GF-D8 (cell line): Measurements from ENCODE around the gene TMEFF1.

Source experiments
- DNase-seq: peaks from one replicate; lab custom pipeline; 2025; lab: John Stamatoyannopoulos, UW

TMEFF1 gene

DNA sequence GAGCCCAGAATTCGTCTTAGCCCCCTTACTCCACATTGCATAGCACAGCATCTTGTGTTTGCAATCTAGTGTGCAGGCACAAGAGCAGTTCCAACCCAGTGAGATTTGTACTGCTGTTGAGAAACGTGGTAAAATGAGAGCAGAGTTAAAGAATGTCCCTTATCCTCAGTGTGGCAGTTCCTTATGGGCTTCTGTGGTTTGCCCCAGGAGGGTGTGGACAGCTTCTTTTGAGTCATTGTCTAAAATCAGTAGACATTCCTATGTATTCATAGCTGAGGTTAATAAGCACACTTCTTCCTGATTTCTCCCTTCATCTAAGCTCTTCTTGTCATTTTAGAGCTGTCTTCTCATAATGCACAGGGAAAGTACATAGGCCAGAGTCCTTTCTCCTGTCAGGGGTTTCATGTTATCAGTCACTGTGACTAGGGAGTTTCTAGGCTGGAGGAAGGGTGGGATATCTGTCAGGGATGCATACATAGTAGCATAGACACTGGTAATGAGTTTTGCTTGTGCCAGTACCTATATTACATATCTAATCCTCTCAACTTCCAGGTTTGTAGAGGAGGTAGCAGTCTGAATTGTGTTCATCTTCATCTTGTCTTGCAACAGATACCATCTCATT is 102.9 kb downstream of the TMEFF1 start:
- DNase-seq, result no peak

DNA sequence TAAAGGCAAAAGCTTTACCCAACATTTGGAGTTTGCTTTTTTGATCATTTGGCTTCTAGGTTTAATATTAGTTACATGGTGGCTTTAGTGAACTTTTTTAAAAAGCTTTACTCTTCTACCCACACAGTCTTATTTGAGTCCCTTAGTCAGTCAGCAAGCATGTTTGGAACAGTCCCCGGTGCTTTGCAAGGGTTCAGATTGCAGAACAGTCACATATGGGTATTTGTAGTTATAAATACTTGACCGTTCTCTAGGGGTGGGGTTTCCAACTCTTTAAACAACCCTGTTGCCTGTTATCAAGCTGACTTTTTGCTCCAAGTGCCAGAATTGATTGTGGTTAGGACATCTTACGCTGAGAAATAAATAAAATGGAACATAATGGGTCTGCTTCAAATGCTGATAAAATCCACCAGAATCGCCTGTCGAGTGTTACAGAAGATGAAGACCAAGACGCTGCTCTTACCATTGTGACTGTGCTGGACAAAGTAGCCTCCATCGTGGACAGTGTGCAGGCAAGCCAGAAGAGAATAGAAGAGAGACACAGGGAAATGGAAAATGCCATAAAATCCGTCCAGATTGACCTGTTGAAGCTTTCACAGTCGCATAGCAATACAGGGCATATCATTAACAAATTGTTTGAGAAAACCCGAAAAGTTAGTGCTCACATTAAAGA is 105.0 kb downstream of the TMEFF1 start, which contains the start of gene CAVIN4:
Gene CAVIN4, plus strand, starts transcription at position 304 of the 673 bp plus-strand sequence. Its CDS starts 65 bp downstream, at position 369.
- DNase-seq, result no peak

DNA sequence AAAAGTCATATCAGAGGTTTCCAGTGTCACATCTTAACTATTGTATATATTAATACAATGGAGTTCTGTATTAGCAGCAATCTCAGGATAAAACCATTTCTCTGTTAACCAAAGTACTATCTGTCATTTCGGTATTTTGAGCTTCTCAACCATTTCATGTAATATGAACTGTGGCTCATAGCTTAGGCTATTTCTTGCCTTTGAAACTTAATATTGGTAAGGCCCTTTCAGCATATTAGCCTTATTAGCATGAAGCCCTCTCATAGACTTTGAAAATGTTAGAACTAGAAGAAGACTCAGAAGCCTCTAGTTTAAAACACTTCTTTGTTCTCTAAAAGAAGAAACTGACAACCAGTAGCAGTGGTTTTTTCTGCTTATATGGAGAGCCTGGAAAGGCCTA is 105.7 kb downstream of the TMEFF1 start:
- no peak for DNase-seq

DNA sequence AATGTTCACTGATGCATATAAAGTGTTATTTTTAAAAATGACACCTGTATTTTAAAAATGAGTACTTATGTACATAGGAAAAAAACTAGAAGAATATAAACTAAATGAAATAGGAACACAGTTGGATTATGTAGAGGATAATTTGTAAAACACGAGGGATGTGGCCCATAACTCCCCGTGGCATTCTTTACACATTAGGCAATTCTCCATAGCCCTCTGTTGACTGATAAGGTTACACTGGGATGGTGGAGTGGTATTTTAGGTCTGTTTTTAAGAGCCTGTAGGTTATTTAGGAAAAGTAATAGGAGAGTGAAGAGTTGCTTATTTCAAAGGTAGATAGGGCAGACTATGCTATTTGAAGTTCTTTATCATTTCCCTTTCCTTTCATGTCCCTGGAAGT is 106.7 kb downstream of the TMEFF1 start:
- DNase-seq, result no peak

DNA sequence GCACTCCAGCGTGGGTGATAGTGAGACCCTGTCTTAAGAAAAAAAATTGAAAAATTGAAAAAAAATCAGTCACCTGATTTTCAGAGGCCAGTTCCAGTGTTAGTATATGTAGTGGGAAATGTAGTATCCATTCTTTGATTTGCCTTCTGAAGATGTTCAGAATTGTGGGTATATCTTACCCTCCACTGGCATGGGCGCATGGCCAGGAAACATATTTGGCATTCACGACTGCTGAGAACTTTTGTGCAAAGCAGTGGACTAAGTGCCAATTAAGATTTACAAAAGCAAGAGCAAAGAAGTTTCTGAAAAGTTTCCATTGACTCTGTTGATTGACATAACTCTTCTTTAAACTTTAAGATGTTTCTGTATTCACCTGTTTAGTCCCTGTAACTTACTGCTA is 107.3 kb downstream of the TMEFF1 start:
- DNase-seq, result no peak

DNA sequence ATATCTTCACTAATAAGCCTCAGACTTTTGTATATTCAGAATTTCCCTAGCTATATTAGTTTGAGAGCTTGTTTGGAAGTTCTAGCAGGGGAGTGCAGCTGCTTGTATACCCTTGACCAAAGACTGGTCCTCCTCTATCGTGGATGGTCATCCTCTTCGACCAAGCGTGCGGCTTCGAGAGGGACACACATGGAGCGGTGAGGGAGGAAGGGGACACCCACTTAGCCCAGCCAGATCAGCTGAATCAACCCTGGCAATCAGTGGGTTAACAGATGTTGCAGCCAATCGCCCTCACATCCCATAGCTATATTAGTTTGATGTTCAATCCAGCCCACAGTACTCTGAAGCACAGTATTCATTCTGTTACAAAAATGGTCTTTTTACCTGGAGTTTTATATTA is 108.1 kb downstream of the TMEFF1 start:
- no peak for DNase-seq

DNA sequence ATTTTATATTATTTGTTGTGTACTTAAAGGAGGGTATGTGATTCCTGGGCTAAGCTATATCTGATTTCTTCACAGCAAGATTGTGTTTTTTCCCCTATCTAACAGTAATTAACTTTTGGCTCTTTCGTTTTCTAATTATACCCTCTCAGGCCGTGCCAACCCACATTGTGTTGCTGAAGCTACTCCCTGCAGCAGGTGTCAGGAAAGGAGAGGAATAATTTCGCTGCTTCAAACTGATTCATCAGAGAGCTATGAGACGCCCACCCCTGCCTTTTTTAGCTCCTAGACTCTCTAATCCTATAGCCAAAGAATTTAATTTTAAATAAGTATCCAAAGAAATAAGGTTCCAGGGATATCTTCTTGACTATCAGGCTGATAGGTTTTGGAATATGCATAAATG is 108.7 kb downstream of the TMEFF1 start:
- no peak for DNase-seq

DNA sequence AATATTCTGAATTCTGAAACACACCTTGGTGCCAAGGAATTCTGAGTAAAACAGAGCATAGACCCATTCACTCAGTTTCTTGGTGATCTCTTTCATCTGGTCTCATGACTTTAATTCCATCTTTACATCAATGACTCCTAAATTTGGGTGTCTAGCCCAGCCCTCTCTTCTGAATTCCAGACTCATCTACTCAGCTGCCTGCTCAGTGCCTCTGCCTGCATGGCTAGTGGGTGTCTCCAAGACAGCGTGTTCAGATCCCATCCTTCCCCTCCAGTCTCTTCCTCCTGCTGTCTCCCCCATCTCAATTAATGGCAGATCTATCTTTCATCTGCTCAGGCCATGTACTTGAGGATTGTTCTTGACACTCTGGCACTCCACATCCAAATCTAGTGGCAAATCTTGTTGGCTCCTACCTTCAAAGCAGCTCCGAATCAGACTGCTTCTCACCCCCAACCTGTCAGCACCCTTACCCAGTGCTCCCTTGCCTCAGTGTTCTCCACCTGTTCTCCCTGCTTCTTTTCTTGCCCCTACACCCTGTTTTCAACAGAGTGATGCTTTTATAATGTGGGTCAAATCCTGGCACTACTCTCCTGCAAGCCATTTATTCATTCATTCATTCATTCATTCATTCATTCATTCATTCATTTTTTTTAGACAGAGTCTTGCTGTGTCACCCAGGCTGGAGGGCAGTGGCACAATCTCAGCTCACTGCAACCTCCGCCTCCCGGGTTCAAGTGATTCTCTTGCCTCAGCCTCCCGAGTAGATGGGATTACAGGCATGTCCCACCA is 110.3 kb downstream of the TMEFF1 start:
- no peak for DNase-seq

DNA sequence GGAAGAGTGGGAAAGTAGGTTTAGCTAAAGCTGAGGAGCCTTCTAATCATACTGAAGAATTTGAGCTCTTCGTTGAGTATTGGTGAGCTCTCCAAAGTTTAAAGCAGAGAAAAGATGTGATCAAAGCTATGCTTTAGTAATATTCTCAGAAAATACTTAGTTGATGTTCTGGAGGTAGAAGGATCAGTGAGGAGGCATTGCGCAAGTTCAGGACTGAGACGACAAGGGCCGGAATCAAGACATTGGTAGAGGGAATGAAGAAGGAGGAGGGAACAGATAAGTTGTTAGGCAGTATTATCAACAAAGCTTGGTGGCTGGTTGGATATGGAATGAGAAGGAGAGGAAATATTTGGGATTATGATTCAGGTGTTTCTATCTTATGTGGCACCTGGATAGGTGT is 112.0 kb downstream of the TMEFF1 start:
- DNase-seq, result no peak

DNA sequence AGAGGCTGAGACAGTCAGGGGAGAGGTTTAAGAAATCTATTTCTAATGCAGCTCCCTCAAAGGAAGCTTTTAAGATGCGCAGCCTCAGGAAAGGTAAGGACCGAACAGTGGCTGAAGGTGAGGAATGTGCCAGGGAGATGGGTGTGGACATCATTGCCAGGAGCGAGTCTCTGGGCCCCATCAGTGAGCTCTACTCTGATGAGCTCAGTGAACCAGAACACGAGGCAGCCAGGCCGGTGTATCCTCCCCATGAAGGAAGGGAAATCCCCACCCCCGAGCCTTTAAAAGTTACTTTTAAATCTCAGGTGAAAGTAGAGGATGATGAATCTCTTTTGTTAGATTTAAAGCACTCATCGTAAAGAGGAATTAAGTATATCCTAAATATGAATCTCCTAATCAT is 113.1 kb downstream of the TMEFF1 start:
- no peak for DNase-seq

DNA sequence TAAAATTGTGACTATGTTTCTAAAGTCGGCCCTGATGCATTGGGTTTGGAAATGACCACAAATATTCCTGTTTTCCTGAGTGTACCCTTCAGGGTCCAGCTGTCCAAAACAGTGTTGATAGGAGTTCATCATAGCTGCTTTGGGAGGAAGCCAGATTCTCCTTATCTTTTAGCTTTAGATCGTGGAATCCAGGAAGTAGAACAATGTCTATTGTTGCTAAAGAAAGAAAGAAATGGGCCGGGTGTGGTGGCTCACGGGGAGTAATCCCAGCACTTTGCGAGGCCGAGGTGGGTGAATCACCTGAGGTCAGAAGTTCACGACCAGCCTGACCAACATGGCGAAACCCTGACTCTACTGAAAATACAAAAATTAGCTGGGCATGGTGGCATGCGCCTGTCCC is 114.4 kb downstream of the TMEFF1 start:
- DNase-seq, result no peak

DNA sequence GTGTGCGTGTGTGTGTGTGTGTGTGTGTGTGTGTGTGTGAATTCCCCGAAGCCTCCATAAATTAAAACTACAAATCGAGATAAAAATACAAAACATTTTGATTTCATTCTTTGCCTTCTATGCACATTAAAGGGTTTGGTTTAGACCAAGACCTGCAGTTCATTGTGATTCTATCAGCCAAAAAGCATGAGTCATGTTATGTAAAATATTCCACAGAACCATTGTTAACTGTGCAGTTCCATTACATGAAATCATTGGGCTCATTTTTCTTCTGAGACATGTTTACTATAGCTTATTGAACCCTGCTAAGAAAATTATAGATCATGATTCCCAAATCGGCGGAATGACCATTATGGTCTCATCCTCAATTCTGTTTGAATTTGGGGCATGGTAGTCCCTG is 116.6 kb downstream of the TMEFF1 start:
- no peak for DNase-seq

DNA sequence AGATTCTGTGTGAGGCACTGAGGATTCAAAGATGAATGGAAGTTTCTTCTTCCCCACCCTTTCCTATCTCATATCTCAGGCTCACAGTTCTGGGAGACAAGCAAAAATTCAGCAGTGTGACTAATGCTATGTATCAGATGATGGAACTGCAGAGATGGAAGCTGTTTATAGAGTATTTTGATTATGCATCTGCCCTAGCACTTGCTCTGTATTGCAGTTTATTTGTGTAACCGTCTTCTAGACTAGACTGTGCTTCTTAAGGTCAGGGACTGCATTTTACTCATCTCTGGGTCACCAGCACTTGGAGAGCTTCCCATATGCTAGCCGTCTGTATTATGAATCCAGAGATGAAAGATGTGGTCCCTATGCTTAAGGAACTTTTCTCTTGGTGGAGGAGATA is 117.5 kb downstream of the TMEFF1 start:
- no peak for DNase-seq

DNA sequence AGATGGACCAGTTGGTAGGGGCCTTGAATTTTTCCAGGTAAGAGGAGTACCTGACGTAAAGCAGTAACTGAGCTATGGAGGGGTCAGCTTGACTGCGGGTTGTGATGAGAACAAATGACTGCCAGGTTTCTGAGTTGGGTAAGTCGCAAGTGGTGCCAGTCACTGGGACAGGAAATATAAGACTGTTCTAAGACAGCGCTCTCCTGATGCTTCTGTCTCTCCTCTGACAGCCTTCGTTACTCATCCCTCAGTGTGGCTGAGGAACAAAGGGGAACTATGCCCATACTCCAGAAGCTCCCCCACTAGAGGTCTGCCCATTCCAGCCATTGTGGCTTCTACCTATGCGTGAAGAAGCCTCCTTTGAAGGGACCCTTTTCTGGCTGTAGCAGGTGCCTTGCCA is 118.2 kb downstream of the TMEFF1 start:
- DNase-seq, result no peak

DNA sequence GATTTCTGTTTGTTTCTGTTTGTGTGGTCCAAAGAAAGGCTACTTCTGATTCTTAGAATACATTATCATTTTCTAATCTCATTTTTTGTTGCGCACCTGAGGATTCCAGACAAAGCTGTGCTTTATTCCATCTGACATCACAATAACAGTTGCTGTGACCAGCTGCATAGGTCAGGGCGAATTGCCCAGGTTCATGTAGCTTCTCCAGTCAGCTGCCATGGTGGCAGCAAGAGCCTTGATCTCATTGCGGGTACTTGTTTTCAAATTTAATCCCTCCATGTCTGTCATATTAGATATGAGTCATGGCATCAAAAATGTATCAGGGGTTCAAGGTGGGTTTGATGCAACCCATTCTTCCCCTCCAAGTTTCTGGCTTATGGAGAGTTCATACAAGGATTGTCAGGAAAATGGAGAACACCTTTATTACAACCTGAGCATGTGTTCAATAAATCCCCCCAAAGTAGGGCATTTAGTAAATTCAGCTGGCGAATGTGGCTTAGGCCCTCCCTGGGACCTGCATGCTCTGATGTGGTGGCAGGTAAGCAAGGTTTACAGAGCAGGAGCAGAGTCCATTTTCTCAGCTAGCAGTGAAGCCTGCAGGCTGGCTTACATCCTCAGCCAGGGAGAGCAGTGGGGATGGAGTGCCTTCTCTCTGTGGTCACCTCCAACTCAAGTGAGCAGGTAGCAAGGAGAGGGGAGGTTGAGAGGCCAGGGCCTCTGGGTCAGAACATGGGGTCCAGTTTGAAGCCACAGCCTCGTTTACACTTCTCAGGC is 118.9 kb downstream of the TMEFF1 start:
- DNase-seq, result no peak

DNA sequence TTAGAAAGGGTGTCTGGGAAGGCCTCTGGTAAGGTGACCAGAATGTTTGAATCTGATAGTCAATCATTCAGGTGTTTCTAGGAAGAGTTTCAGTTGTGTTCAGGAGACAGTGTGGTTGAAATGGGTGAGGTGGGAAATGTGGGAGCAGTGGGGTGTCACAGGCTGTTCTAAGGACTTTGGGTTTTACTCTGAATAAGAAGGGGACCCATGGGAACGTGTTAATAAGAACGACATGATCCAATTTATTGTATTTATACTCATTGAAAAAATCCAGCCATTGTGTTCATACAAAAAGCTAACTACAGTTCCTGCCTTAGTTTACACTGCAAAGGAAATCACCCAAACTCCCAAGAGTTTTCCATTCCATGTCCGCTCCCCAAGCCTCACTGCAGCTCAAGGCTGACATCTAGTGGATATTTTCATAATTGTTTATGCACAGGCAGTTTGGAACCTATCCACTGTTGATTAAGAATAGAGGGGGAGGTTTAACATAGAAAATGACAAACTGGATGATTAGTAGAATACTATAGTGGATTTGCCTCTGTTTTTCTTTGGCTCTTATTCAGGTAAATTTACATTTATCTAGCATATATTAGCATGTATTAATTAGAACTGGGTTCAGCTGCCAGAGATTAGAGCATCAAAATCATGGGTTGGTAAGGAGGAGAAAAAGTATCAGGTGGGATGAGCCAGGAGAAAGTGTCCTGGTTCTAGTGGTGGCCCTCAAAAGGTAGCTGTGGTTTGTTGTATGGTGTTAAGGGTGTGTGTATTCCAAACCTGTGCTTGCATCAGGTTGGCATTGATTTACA is 122.6 kb downstream of the TMEFF1 start:
- DNase-seq, result no peak

DNA sequence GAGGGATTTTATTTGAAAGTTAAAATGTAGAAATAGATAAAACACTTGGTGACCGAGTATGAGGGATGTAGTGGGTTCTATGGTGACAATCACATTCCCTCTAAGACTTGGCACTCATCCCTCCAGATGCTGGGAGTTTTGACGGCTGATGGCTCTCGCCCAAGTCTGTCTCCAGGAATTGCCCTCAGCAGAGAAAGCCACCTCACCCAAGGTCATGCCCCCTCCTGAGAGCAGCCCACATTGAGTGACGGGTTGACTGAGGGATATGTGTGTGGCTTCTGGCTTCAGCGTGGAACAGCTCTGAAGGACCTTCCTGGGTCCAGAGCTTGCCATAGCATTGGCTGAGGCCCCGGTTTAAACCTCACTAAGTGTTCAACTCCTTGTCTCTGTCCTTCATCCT is 124.3 kb downstream of the TMEFF1 start:
- DNase-seq, result no peak

DNA sequence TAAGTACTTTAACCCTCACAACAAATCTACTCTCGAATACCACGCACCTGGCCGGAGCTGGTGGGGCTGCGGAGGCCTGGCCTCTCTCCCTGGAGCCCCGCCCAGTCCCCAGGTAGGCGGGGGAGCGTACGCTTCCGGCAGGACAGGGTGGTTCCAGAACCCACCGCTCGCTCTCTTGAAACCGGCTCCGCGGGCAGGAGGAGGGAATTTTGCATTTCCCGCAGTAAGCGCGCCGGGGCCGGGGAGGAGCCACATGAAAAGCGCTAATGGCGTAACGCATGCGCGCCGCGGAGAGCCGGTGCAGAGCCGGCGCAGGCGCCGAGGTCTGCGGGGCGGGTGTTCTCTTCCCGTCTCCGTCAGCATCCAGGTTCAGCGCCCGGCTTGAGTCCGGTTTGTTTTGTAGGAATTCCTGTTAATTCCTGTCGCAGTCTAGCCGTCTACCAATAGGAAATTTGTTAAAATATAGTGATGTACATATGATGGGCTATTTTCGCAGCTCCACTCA is 125.7 kb downstream of the TMEFF1 start:
- DNase-seq, result peak; percentile 3

DNA sequence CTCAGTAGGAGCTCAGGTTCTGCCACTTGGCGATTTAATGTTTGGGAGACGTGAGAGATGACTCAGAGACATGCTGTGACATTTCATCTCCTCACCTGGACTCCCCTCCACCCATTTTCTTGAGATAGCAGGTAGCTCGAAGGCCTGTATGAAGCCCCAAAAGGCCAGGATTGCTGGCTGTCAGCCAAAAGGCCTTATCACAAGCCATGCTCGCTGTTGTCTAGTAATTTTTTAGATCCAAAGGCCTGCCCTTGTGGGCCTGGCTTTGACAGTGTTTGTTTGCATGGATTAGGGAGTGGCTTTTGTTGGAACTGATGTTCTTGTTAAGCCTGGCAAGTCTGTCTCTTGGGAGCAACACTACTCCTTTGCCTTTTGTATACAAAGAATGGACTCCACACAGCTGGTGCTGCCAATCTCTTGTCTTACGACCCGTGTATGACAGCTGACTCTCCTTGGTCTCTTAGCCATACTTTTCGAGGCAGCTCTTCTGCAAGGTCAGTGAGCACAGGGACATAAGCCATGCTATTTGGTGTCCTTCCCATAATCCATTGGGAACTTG is 127.7 kb downstream of the TMEFF1 start:
- DNase-seq, result no peak

DNA sequence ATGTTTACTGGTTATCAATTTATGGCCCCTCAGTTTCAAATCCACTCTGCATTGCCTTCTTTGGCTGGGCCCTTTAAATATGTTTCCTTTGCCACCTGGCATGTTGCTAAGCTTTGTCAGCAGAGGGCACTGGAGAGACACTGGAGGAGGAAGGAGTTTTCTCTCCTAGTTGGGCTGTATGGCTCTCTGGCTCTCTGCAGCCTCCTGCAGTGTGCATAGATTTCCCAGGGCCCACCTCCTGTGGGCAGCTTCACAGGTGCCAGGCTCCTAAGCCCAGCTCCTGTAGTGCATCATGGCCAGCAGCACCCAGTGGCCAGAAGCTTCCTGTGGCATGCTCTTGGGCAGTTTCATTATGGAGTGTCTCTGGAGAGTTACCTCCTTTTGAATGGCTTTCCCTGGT is 128.3 kb downstream of the TMEFF1 start:
- no peak for DNase-seq

DNA sequence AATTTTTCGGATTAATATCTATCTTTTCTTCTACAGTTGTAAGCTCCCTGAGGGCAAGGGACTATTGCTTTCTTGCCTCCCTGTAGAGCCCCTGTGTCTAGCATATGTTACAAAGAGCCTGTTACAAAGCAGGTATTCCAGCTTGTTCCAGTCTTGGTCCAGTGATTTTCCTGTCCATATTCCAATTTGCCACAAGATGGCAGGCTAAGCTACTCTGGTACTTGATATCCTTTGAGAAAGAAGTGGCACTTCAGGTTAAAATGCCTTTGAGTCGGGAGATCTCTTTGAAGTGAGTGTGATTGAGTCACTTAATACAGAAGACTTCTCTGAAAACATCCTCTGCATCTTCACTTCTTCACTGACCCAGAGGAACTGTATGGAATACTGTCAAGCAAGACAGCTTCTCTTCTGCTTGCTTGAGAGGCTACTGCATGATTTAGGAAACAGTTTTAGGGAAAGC is 129.4 kb downstream of the TMEFF1 start:
- DNase-seq, result no peak
